K562 (cell line): ENCODE results near the gene MUC5B. TPM values are rescaled to one million over a fixed set of nuclear protein-coding genes. Genes with fewer than 3 reads are reported as not detected.

Experiments
- ATAC-seq: fragments of 200-7000 bp; cut with Tn5 transposase; 3 replicates; pipeline ENCODE4 v1.9.1; 2020; ENCODE audit warnings: moderate library complexity
- BruUV-seq: library from RNA; stranded (reverse); fragments of 400-500 nt; replicated peaks from 2 replicates; lab custom pipeline; 2021; lab: Mats Ljungman, UMichigan
- CTCF ChIA-PET: fragments of 300-600 bp; formaldehyde crosslinking; extraction: SDS; loops from one replicate; lab custom pipeline; 2021; ENCODE audit warnings: low intra/inter-chr PET ratio; lab: Yijun Ruan, JAX
- POLR2A ChIA-PET: fragments of 300-600, 350-650 bp; sonication (Branson Sonifier 250); formaldehyde crosslinking; extraction: SDS; loops from one replicate; lab custom pipeline; 2021; ENCODE audit warnings: antibody characterized with exemption, inconsistent platforms; lab: Yijun Ruan, JAX
- DNase-seq, 4 experiments: peaks; one replicate each; pipeline versions ENCODE4 v3.0.0 to v3.0.0-alpha.2; 2011 to 2018; ENCODE audit warnings: low spot score in 3 of 4, mixed read lengths in 3 of 4; ENCODE audit errors: extremely low read depth in 1 of 4
- FAIRE-seq: peaks from 2 replicates; lab custom pipeline; 2011; peaks lifted over from hg19 to GRCh38; lab: Jason Lieb, UNC
- H2AFZ ChIP-seq: 2 replicates; pipeline ENCODE4 v1.6.0; 2011; ENCODE audit warnings: low read depth, low read length, control low read depth, inconsistent platforms
- H3K27ac ChIP-seq: fragments of 200-600 bp; 3 replicates; pipeline ENCODE4 v1.8.0; 2011; ENCODE audit warnings: low read depth, mild to moderate bottlenecking, control low read depth, inconsistent platforms, low read length, moderate library complexity, mixed read lengths; ENCODE audit errors: extremely low read depth
- H3K27me3 ChIP-seq, 2 experiments: fragments of 300-600 bp in 1 of 2; 2 replicates in 1 of 2; 3 replicates in 1 of 2; pipeline versions ENCODE4 v1.6.0 to v1.8.0; 2011; ENCODE audit warnings: inconsistent platforms in 2 of 2, low read length in 2 of 2, mild to moderate bottlenecking in 1 of 2, mixed read lengths in 1 of 2, moderate library complexity in 1 of 2; ENCODE audit not compliant: control insufficient read depth in 2 of 2, insufficient read depth in 2 of 2
- H3K36me3 ChIP-seq: fragments of 300-600 bp; 3 replicates; pipeline ENCODE4 v1.8.0; 2011; ENCODE audit warnings: mild to moderate bottlenecking, low read length, inconsistent platforms; ENCODE audit not compliant: control insufficient read depth, insufficient read depth
- H3K4me1 ChIP-seq, 2 experiments: fragments of 200-600 bp in 1 of 2; replicated peaks in 1 of 2; 2 replicates in 1 of 2; 3 replicates in 1 of 2; pipeline versions ENCODE4 v1.5.1 to v1.8.0; 2011; ENCODE audit warnings: inconsistent platforms in 2 of 2, low read length in 2 of 2, mild to moderate bottlenecking in 1 of 2, mixed read lengths in 1 of 2, moderate library complexity in 1 of 2; ENCODE audit not compliant: control insufficient read depth in 2 of 2, insufficient read depth in 2 of 2
- H3K4me2 ChIP-seq: 2 replicates; pipeline ENCODE4 v1.6.1; 2011; ENCODE audit warnings: low read length, control low read depth, inconsistent platforms, mixed read lengths; ENCODE audit not compliant: insufficient read depth
- H3K4me3 ChIP-seq: fragments of 200-600 bp; sonication (generic), shearing (Covaris generic); 2 replicates; pipeline ENCODE4 v1.5.1; 2016; ENCODE audit warnings: control low read depth, inconsistent platforms
- H3K79me2 ChIP-seq: fragments of 200-600 bp; 3 replicates; pipeline ENCODE4 v1.8.0; 2011; ENCODE audit warnings: low read length, inconsistent platforms; ENCODE audit not compliant: control insufficient read depth, insufficient read depth
- H3K9ac ChIP-seq, 2 experiments: 2 replicates each; pipeline versions ENCODE4 v1.6.0 to v1.6.1; 2011; ENCODE audit warnings: low read depth in 2 of 2, low read length in 2 of 2, control low read depth in 1 of 2, inconsistent platforms in 1 of 2, mild to moderate bottlenecking in 1 of 2, mixed read lengths in 1 of 2; ENCODE audit not compliant: insufficient read depth in 1 of 2
- H3K9me1 ChIP-seq: one replicate; pipeline ENCODE4 v1.6.0; 2011; ENCODE audit warnings: inconsistent platforms, mild to moderate bottlenecking, low read length, moderate library complexity; ENCODE audit not compliant: control insufficient read depth, insufficient read depth
- H3K9me3 ChIP-seq: replicated peaks from 2 replicates; pipeline ENCODE4 v1.5.1; 2011; ENCODE audit warnings: low read depth, low read length, inconsistent platforms; ENCODE audit not compliant: control insufficient read depth, insufficient read depth
- H4K20me1 ChIP-seq: replicated peaks from 2 replicates; pipeline ENCODE4 v1.6.1; 2011; ENCODE audit warnings: low read length, inconsistent platforms, mixed read lengths; ENCODE audit not compliant: control insufficient read depth, insufficient read depth
- ARID2 ChIP-seq: fragments of 450-650 bp; IDR thresholded peaks from 2 replicates; pipeline ENCODE4 v1.6.1; 2017; ENCODE audit warnings: antibody characterized with exemption, mild to moderate bottlenecking
- CBX8 ChIP-seq: fragments of 200-600 bp; sonication (generic); IDR thresholded peaks from 2 replicates; pipeline ENCODE4 v1.6.1; 2012; ENCODE audit warnings: borderline replicate concordance, mixed run types, low read depth, mild to moderate bottlenecking, moderate library complexity, mixed read lengths, low read length, control low read depth, inconsistent platforms; ENCODE audit not compliant: poor library complexity, severe bottlenecking; ENCODE audit errors: extremely low read depth
- CHD2 ChIP-seq: IDR thresholded peaks from 2 replicates; pipeline ENCODE4 v1.6.1; 2011; ENCODE audit warnings: low read depth, low read length
- FIP1L1 ChIP-seq: fragments of 200-400 bp; formaldehyde crosslinking; IDR thresholded peaks from 2 replicates; pipeline ENCODE4 v1.6.1; 2018; ENCODE audit warnings: mild to moderate bottlenecking, low read depth, low read length; ENCODE audit not compliant: poor library complexity, severe bottlenecking
- HMG20B ChIP-seq: fragments of 250-450 bp; sonication (Bioruptor Pico); IDR thresholded peaks from 2 replicates; pipeline ENCODE4 v1.5.0; 2021; ENCODE audit warnings: mild to moderate bottlenecking
- HNRNPH1 ChIP-seq: fragments of 200-400 bp; formaldehyde crosslinking; optimal IDR thresholded peaks from 2 replicates; pipeline ENCODE3; 2017; ENCODE audit warnings: low read depth, mild to moderate bottlenecking, low read length, moderate library complexity
- POLR3A ChIP-seq: IDR thresholded peaks from 2 replicates; pipeline ENCODE4 v1.6.1; 2011; ENCODE audit warnings: borderline replicate concordance, mild to moderate bottlenecking, moderate library complexity; ENCODE audit not compliant: insufficient read length, insufficient read depth; ENCODE audit errors: extremely low read depth
- RNF2 ChIP-seq: sonication (generic); IDR thresholded peaks from 2 replicates; pipeline ENCODE4 v1.6.1; 2016
- SETDB1 ChIP-seq: IDR thresholded peaks from one replicate; pipeline ENCODE4 v1.6.1; 2012; ENCODE audit warnings: low read length, control low read depth, inconsistent platforms
- TEAD2 ChIP-seq: fragments of 450-650 bp; IDR thresholded peaks from 2 replicates; pipeline ENCODE4 v1.6.1; 2016; ENCODE audit warnings: missing genetic modification characterization, control low read depth, missing compliant biosample characterization
- ZNF121 ChIP-seq: sonication (generic); formaldehyde crosslinking; conservative IDR thresholded peaks from 2 replicates; pipeline ENCODE4 v1.8.0; 2022; ENCODE audit warnings: missing genetic modification reagents
- whole genome bisulfite sequencing: fragments of 100-300 bp; shearing (Covaris generic); methylation state at CpG from one replicate; pipeline ENCODE4 v1.1.6; 2016; ENCODE audit warnings: low coverage, mixed read lengths; ENCODE audit not compliant: insufficient coverage; ENCODE audit errors: missing lambda C conversion rate; 5-methylcytosine and 5-hydroxymethylcytosine counted together
- in situ Hi-C: fragments of 300-500 bp; cut with MboI; formaldehyde crosslinking; loops from 4 replicates; pipeline ENCODE4 v1.15.0; 2018; ENCODE audit warnings: inconsistent platforms, mixed read lengths
- intact Hi-C: fragments of 100-400 bp; cut with micrococcal nuclease; formaldehyde crosslinking; loops from 2 replicates; pipeline ENCODE4 v1.14.2; 2022
- polyA plus RNA-seq, 8 experiments: library from polyadenylated mRNA; depleted of rRNA in 4 of 8; stranded (reverse) in 5 of 8; unstranded in 3 of 8; fragments of >200 nt; fragmentation: Nextera tagmentation in 2 of 8; fragmentation: Illumina TruSeq in 1 of 8; extraction: Ambion mirVana in 2 of 8; extraction: Trizol in 1 of 8; gene quantifications; 2 replicates each; pipeline versions ENCODE4 v1.2.1 to v1.2.3, GENCODE V29; 2011 to 2014; ENCODE audit warnings: inconsistent platforms in 1 of 8, missing spikeins in 1 of 8
- total RNA-seq, 7 experiments: library from RNA; depleted of rRNA in 6 of 7; stranded (reverse); fragments of >200 nt in 6 of 7; fragmentation: Illumina TruSeq in 2 of 7; extraction: Trizol in 2 of 7; gene quantifications; 2 replicates each; pipeline versions ENCODE4 v1.2.1 to v1.2.3, GENCODE V29; 2011 to 2021; ENCODE audit warnings: low replicate concordance in 1 of 7
- TF ChIP-seq, protein P1 (sequence below): sonication (generic); formaldehyde crosslinking; IDR thresholded peaks from 2 replicates; pipeline ENCODE4 v1.8.1; 2023; ENCODE audit warnings: mild to moderate bottlenecking, missing genetic modification reagents
- TF ChIP-seq, protein P2 (sequence below): sonication (generic); formaldehyde crosslinking; IDR thresholded peaks from 2 replicates; pipeline ENCODE4 v1.8.0; 2022; ENCODE audit warnings: missing genetic modification reagents, mild to moderate bottlenecking, borderline replicate concordance

Gene MUC5B
- total and polyA plus RNA-seq, 9 of the 15 experiments (the other 6 are each of a cell fraction or from before 2014, with no cell fraction given), result 0.04 to 0.95 TPM; not detected in 7

DNA sequence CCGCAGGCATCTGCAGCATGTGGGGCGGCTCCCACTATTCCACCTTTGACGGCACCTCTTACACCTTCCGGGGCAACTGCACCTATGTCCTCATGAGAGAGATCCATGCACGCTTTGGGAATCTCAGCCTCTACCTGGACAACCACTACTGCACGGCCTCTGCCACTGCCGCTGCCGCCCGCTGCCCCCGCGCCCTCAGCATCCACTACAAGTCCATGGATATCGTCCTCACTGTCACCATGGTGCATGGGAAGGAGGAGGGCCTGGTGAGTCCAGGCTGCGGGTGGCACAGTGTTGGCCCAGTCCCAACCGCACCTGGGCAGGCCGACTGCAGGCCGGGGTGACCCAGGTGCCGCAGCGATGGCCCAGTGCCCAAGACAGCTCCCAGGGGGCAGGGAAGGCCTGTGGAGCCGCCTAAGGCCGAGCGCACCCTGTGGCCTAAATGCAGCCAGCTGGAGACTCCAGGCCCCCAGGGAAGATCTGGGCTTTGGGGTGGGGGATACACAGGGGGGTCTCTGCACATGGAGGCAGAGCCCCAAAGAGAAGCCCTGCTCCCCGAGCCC lies 31.3 kb downstream of the MUC5B start:
- Histone ChIP-seq H3K4me2 (no peak overlapping the region), H3K36me3 (no peaks in the 10 kb centered on the region), H3K9ac (no peak overlapping the region), H3K9me3 (peaks cover 1% of the 10 kb centered on the region; the same call in 1 of the 2 replicates), H3K27ac (no peak overlapping the region), H3K9me1 (no peaks in the 10 kb centered on the region), H2AFZ (no peak overlapping the region), H3K27me3 (peaks cover 0 to 13% of the 10 kb centered on the region in 2 experiments; a peak in 2 of 5 replicates), H3K79me2 (no peaks in the 10 kb centered on the region), H3K4me3 (no peak overlapping the region), H4K20me1 (no peaks in the 10 kb centered on the region), H3K4me1 (peaks cover 0 to 29% of the 10 kb centered on the region in 2 experiments; a peak in 2 of 5 replicates)
- BruUV-seq, result no TSS peak
- CTCF ChIA-PET, result no interaction called here
- DNase-seq, result no peak
- TF ChIP-seq HMG20B (CRISPR knock-in tag) (no peak), FIP1L1 (no peak), CBX8 (no peak), CHD2 (no peak), POLR3A (no peak), SETDB1 (no peak), HNRNPH1 (no peak), RNF2 (no peak), ZNF121 (CRISPR knock-in tag) (no peak), ARID2 (no peak), TEAD2 (tag) (no peak)
- TF ChIP-seq, protein P1, sequence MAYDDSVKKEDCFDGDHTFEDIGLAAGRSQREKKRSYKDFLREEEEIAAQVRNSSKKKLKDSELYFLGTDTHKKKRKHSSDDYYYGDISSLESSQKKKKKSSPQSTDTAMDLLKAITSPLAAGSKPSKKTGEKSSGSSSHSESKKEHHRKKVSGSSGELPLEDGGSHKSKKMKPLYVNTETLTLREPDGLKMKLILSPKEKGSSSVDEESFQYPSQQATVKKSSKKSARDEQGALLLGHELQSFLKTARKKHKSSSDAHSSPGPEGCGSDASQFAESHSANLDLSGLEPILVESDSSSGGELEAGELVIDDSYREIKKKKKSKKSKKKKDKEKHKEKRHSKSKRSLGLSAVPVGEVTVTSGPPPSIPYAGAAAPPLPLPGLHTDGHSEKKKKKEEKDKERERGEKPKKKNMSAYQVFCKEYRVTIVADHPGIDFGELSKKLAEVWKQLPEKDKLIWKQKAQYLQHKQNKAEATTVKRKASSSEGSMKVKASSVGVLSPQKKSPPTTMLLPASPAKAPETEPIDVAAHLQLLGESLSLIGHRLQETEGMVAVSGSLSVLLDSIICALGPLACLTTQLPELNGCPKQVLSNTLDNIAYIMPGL, result no peak
- TF ChIP-seq, protein P2, sequence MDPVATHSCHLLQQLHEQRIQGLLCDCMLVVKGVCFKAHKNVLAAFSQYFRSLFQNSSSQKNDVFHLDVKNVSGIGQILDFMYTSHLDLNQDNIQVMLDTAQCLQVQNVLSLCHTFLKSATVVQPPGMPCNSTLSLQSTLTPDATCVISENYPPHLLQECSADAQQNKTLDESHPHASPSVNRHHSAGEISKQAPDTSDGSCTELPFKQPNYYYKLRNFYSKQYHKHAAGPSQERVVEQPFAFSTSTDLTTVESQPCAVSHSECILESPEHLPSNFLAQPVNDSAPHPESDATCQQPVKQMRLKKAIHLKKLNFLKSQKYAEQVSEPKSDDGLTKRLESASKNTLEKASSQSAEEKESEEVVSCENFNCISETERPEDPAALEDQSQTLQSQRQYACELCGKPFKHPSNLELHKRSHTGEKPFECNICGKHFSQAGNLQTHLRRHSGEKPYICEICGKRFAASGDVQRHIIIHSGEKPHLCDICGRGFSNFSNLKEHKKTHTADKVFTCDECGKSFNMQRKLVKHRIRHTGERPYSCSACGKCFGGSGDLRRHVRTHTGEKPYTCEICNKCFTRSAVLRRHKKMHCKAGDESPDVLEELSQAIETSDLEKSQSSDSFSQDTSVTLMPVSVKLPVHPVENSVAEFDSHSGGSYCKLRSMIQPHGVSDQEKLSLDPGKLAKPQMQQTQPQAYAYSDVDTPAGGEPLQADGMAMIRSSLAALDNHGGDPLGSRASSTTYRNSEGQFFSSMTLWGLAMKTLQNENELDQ (CRISPR knock-in tag), result no peak
- intact Hi-C loops, result no loop called here
- ATAC-seq, result no peak
- in situ Hi-C loops, result no loop called here
- POLR2A ChIA-PET, result interaction anchor here (0.6 kb wide), 2 partner anchors 85 to 183 kb away, joined by 4 read pairs; no protein-coding TSS in a partner anchor
- WGBS, result 14% methylated on average over 17 of the region's 22 CpGs
- no peak for FAIRE-seq
